H1 (cell line): ENCODE measurements around the gene APP. TPM values are rescaled to one million over a fixed set of nuclear protein-coding genes. Genes with fewer than 3 reads are reported as not detected.

ENCODE experiments used
- CTCF ChIA-PET: fragments of 300-600 bp; sonication (Branson Sonifier 250); formaldehyde crosslinking; loops from one replicate; lab custom pipeline; 2021; ENCODE audit not compliant: partially characterized antibody; lab: Charles Lee
- POLR2A ChIA-PET: fragments of 300-600 bp; sonication (Branson Sonifier 250); formaldehyde crosslinking; loops from one replicate; lab custom pipeline; 2021; ENCODE audit warnings: inconsistent platforms; ENCODE audit not compliant: partially characterized antibody; lab: Charles Lee
- DNase-seq, 2 experiments: peaks; one replicate each; pipeline versions ENCODE4 v3.0.0 to v3.0.0-alpha.2; 2010 to 2022; ENCODE audit warnings: low spot score in 2 of 2, low read depth in 1 of 2, mixed read lengths in 1 of 2
- FAIRE-seq: peaks from 2 replicates; lab custom pipeline; 2011; peaks lifted over from hg19 to GRCh38; lab: Jason Lieb, UNC
- H2AFZ ChIP-seq: 2 replicates; pipeline ENCODE4 v1.8.1; 2012; ENCODE audit warnings: low read length, inconsistent platforms
- H2AK5ac ChIP-seq: 2 replicates; pipeline ENCODE4 v1.6.1; 2013; ENCODE audit warnings: low read depth, low read length
- H2BK120ac ChIP-seq: replicated peaks from 2 replicates; pipeline ENCODE3; 2013; ENCODE audit warnings: low read depth, low read length, inconsistent platforms
- H2BK12ac ChIP-seq: 2 replicates; pipeline ENCODE4 v1.6.1; 2013; ENCODE audit warnings: low read depth, low read length
- H2BK15ac ChIP-seq: 2 replicates; pipeline ENCODE4 v1.6.1; 2013; ENCODE audit warnings: low read length
- H2BK20ac ChIP-seq: 2 replicates; pipeline ENCODE4 v1.6.1; 2013; ENCODE audit warnings: low read length
- H2BK5ac ChIP-seq: 2 replicates; pipeline ENCODE4 v1.6.1; 2013; ENCODE audit warnings: low read depth, low read length
- H3K14ac ChIP-seq: 2 replicates; pipeline ENCODE4 v1.6.1; 2013; ENCODE audit warnings: inconsistent platforms; ENCODE audit not compliant: insufficient read length
- H3K18ac ChIP-seq: 2 replicates; pipeline ENCODE4 v1.6.1; 2013; ENCODE audit warnings: low read length; ENCODE audit errors: extremely low read depth
- H3K23ac ChIP-seq: 2 replicates; pipeline ENCODE4 v1.6.1; 2013; ENCODE audit warnings: inconsistent platforms; ENCODE audit not compliant: insufficient read length
- H3K23me2 ChIP-seq: 2 replicates; pipeline ENCODE4 v1.6.1; 2013; ENCODE audit warnings: low read depth, low read length
- H3K27ac ChIP-seq: 2 replicates; pipeline ENCODE4 v1.6.1; 2011; ENCODE audit warnings: low read depth, low read length, inconsistent platforms
- H3K27me3 ChIP-seq, 4 experiments: replicated peaks in 1 of 4; 1 replicate in 1 of 4; 2 replicates in 3 of 4; pipeline versions ENCODE4 v1.6.1 to v1.8.1; 2011 to 2013; ENCODE audit warnings: low read length in 3 of 4, mild to moderate bottlenecking in 3 of 4, inconsistent platforms in 2 of 4, mixed read lengths in 2 of 4, moderate library complexity in 1 of 4; ENCODE audit not compliant: control insufficient read depth in 3 of 4, insufficient read depth in 3 of 4; ENCODE audit errors: extremely low read depth in 1 of 4
- H3K36me3 ChIP-seq, 4 experiments: 2 replicates each; pipeline versions ENCODE4 v1.6.1 to v1.8.1; 2011 to 2013; ENCODE audit warnings: mild to moderate bottlenecking in 4 of 4, low read length in 3 of 4, moderate library complexity in 2 of 4, control low read depth in 1 of 4, inconsistent platforms in 1 of 4; ENCODE audit not compliant: insufficient read depth in 4 of 4, control insufficient read depth in 2 of 4
- H3K4ac ChIP-seq: replicated peaks from 2 replicates; pipeline ENCODE3; 2013; ENCODE audit warnings: low read length, low read depth, mixed read lengths, inconsistent platforms; ENCODE audit not compliant: insufficient read length
- H3K4me1 ChIP-seq, 4 experiments: replicated peaks in 1 of 4; 1 replicate in 1 of 4; 2 replicates in 3 of 4; pipeline versions ENCODE4 v1.6.1 to v1.8.1; 2011 to 2013; ENCODE audit warnings: low read length in 3 of 4, inconsistent platforms in 2 of 4, mixed read lengths in 1 of 4; ENCODE audit not compliant: insufficient read depth in 4 of 4, control insufficient read depth in 3 of 4
- H3K4me2 ChIP-seq, 2 experiments: 2 replicates each; pipeline versions ENCODE4 v1.6.1 to v1.8.1; 2011 to 2013; ENCODE audit warnings: low read depth in 2 of 2, low read length in 2 of 2, control low read depth in 1 of 2, inconsistent platforms in 1 of 2, mild to moderate bottlenecking in 1 of 2; ENCODE audit not compliant: insufficient read depth in 1 of 2
- H3K4me3 ChIP-seq, 4 experiments: fragments of 200-600, 300-600 bp in 1 of 4; sonication (generic), shearing (Covaris generic), sonication (Bioruptor Twin) in 1 of 4; 2 replicates each; pipeline versions ENCODE4 v1.5.1 to v1.8.1; 2011 to 2016; ENCODE audit warnings: low read length in 4 of 4, low read depth in 3 of 4, control low read depth in 2 of 4, inconsistent platforms in 2 of 4, mild to moderate bottlenecking in 2 of 4, mixed read lengths in 1 of 4, moderate library complexity in 1 of 4; ENCODE audit not compliant: insufficient read depth in 2 of 4; ENCODE audit errors: extremely low read depth in 1 of 4
- H3K56ac ChIP-seq: replicated peaks from 2 replicates; pipeline ENCODE3; 2013; ENCODE audit warnings: low read depth, mild to moderate bottlenecking, mixed read lengths, low read length, inconsistent platforms; ENCODE audit not compliant: insufficient read length
- H3K79me1 ChIP-seq: 2 replicates; pipeline ENCODE4 v1.6.1; 2013; ENCODE audit warnings: low read depth, low read length, control low read depth
- H3K79me2 ChIP-seq, 2 experiments: 2 replicates each; pipeline versions ENCODE4 v1.6.1 to v1.8.1; 2012 to 2013; ENCODE audit warnings: low read length in 2 of 2, mild to moderate bottlenecking in 2 of 2, inconsistent platforms in 1 of 2; ENCODE audit not compliant: insufficient read depth in 2 of 2, control insufficient read depth in 1 of 2
- H3K9ac ChIP-seq, 4 experiments: replicated peaks in 1 of 4; 1 replicate in 1 of 4; 2 replicates in 3 of 4; pipeline versions ENCODE4 v1.6.1 to v1.8.1; 2011 to 2013; ENCODE audit warnings: low read depth in 3 of 4, low read length in 3 of 4, control low read depth in 2 of 4, mild to moderate bottlenecking in 2 of 4, moderate library complexity in 2 of 4, inconsistent platforms in 1 of 4; ENCODE audit errors: extremely low read depth in 1 of 4
- H3K9me3 ChIP-seq, 2 experiments: 2 replicates each; pipeline versions ENCODE4 v1.6.1 to v1.8.1; 2012 to 2013; ENCODE audit warnings: mild to moderate bottlenecking in 2 of 2, moderate library complexity in 2 of 2, control low read depth in 1 of 2, inconsistent platforms in 1 of 2, low read depth in 1 of 2, low read length in 1 of 2, mixed read lengths in 1 of 2; ENCODE audit not compliant: insufficient read depth in 2 of 2
- H4K20me1 ChIP-seq, 2 experiments: replicated peaks in 1 of 2; 2 replicates each; pipeline versions ENCODE3 to v1.8.1; 2011 to 2013; ENCODE audit warnings: inconsistent platforms in 2 of 2, low read length in 2 of 2, mild to moderate bottlenecking in 1 of 2; ENCODE audit not compliant: insufficient read depth in 2 of 2, control insufficient read depth in 1 of 2
- H4K5ac ChIP-seq: 2 replicates; pipeline ENCODE4 v1.6.1; 2013; ENCODE audit warnings: low read length, low read depth, mixed read lengths, inconsistent platforms; ENCODE audit not compliant: insufficient read length
- H4K8ac ChIP-seq: 2 replicates; pipeline ENCODE4 v1.8.0; 2013; ENCODE audit warnings: mild to moderate bottlenecking, moderate library complexity, low read length, inconsistent platforms; ENCODE audit not compliant: insufficient read depth; ENCODE audit errors: extremely low read depth
- H4K91ac ChIP-seq: replicated peaks from 2 replicates; pipeline ENCODE3; 2013; ENCODE audit warnings: low read length, mixed read lengths, inconsistent platforms; ENCODE audit not compliant: insufficient read length
- USF2 ChIP-seq: IDR thresholded peaks from 2 replicates; pipeline ENCODE4 v1.6.1; 2011; ENCODE audit warnings: low read length, improper control_type of control experiment
- ZNF274 ChIP-seq: IDR thresholded peaks from 2 replicates; pipeline ENCODE4 v1.7.0; 2012; ENCODE audit warnings: low read length, borderline replicate concordance; ENCODE audit errors: extremely low read depth
- WGBS, 2 experiments: shearing (Covaris generic) in 1 of 2; methylation state at CpG; one replicate each; pipeline versions ENCODE4 v1.1.6 to v1.1.7; 2013 to 2015; ENCODE audit warnings: low lambda C conversion rate in 2 of 2, mixed read lengths in 2 of 2, inconsistent platforms in 1 of 2, low coverage in 1 of 2, missing lambda C conversion rate in 1 of 2; ENCODE audit not compliant: insufficient replicate concordance in 2 of 2, insufficient coverage in 1 of 2, insufficient read length in 1 of 2; ENCODE audit errors: extremely low coverage in 1 of 2, missing lambda C conversion rate in 1 of 2; 5-methylcytosine and 5-hydroxymethylcytosine counted together
- polyA plus RNA-seq, 7 experiments: library from polyadenylated mRNA; depleted of rRNA in 3 of 7; stranded (reverse) in 5 of 7; unstranded in 2 of 7; fragments of >200 nt in 5 of 7; fragments of 200-250 nt in 2 of 7; gene quantifications; 1 replicate in 5 of 7; 2 replicates in 1 of 7; 4 replicates in 1 of 7; pipeline versions ENCODE4 v1.2.1 to v1.2.3, GENCODE V29; 2011 to 2013; ENCODE audit warnings: missing spikeins in 2 of 7, mixed read lengths in 2 of 7
- total RNA-seq: library from RNA; stranded (reverse); fragmentation: NEBNext Ultra II Directional; extraction: Animal tissue kit (Norgen Biotek cat#: 25700); gene quantifications from 2 replicates; pipeline ENCODE4 v1.2.1, GENCODE V29; 2021
- TF ChIP-seq, protein P1 (sequence below): IDR thresholded peaks from 2 replicates; pipeline ENCODE4 v1.6.1; 2012; ENCODE audit warnings: inconsistent platforms

Gene APP
- total and polyA plus RNA-seq, 2 of the 8 experiments (the other 6 are each of a cell fraction or from before 2014, with no cell fraction given) = 375 to 551 TPM

DNA sequence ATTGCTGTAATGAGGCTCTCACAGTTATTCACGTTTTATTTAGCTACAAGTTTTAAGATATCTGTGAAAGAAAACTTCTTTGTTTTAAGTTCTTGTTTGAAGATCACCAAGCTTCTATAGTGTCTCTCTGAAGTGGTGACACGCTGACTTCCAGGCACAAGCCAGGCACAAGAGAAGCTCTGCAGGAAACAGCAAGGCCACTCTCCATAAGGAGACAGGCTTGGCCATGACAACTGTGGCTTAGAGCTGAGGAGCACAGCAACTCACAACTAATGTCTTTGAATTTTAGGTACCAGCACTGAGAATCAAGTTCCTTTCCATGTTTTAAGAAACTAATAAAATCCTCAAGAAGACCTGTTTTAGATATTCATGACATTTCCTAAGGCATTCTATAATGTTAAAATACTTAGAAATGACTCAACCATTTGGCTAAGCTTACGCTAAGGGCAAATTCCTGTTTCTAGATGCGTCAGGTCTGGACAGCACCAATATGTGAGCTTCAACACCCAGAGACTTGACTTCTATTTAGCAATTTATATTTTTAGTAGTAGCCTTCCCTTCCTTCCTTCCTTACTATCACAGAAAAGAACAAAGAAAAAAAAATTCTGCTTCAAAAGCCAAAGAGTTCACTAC is 40.2 kb downstream of the APP start:
- H3K4me2 ChIP-seq = no peak overlapping the region
- H2BK12ac ChIP-seq = no peak overlapping the region
- H3K36me3 ChIP-seq = no peaks in the 10 kb centered on the region
- H2AK5ac ChIP-seq = no peak overlapping the region
- no peak overlapping the region for H3K27ac ChIP-seq
- no peak overlapping the region for H3K23ac ChIP-seq
- POLR2A ChIA-PET = interaction anchor here (0.7 kb wide), 1 partner anchor 39 kb away, joined by 3 read pairs; no protein-coding TSS in a partner anchor
- H4K91ac ChIP-seq = no peak overlapping the region
- no peak overlapping the region for H4K8ac ChIP-seq
- H2BK20ac ChIP-seq = no peak overlapping the region
- H3K9ac ChIP-seq = no peak overlapping the region
- peaks cover 20 to 24% of the 10 kb centered on the region in 2 experiments for H4K20me1 ChIP-seq
- H3K79me1 ChIP-seq = peaks cover 6% of the 10 kb centered on the region
- no peak overlapping the region for H3K56ac ChIP-seq
- H3K4ac ChIP-seq = no peak overlapping the region
- no peaks in the 10 kb centered on the region for H3K27me3 ChIP-seq
- 90% methylated on average over 4 of the region's 4 CpGs; no CpG with 5 or more reads in 1 of the 2 experiments for WGBS, 2 experiments
- H3K23me2 ChIP-seq = no peaks in the 10 kb centered on the region
- peaks cover 7 to 98% of the 10 kb centered on the region in 2 experiments for H3K79me2 ChIP-seq
- no peak overlapping the region for H2AFZ ChIP-seq
- no peaks in the 10 kb centered on the region for H3K9me3 ChIP-seq
- no peak overlapping the region for H2BK15ac ChIP-seq
- DNase-seq = no peak
- H4K5ac ChIP-seq = no peak overlapping the region
- no peak overlapping the region for H3K18ac ChIP-seq
- no peak overlapping the region for H2BK120ac ChIP-seq
- no peak for FAIRE-seq
- peaks cover 0 to 17% (median 13%) of the 10 kb centered on the region in 4 experiments; a peak in 6 of 7 replicates for H3K4me1 ChIP-seq
- H2BK5ac ChIP-seq = no peak overlapping the region
- H3K14ac ChIP-seq = no peak overlapping the region
- no peak overlapping the region for H3K4me3 ChIP-seq
- CTCF ChIA-PET = interaction anchor here (0.5 to 2.7 kb wide), 5 partner anchors 9 to 51 kb away, joined by 3 to 6 read pairs (median 3); no protein-coding TSS in a partner anchor
- TF ChIP-seq, protein P1, sequence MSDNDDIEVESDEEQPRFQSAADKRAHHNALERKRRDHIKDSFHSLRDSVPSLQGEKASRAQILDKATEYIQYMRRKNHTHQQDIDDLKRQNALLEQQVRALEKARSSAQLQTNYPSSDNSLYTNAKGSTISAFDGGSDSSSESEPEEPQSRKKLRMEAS = no peak
- TF ChIP-seq USF2 (no peak), ZNF274 (no peak)
